Osteoblast (primary cell): ENCODE measurements around the gene FAM219B. TPM values are rescaled to one million over a fixed set of nuclear protein-coding genes. Genes with fewer than 3 reads are reported as not detected.

Source experiments
- DNase-seq: peaks from one replicate; pipeline ENCODE4 v3.0.0; 2011; ENCODE audit warnings: low spot score, mixed read lengths; ENCODE audit not compliant: insufficient read length; ENCODE audit errors: missing footprints
- H2AFZ ChIP-seq: 2 replicates; pipeline ENCODE4 v1.6.0; 2011; ENCODE audit warnings: mild to moderate bottlenecking, low read length
- H3K27ac ChIP-seq: 2 replicates; pipeline ENCODE4 v1.5.1; 2011; ENCODE audit warnings: mild to moderate bottlenecking, low read depth, low read length, moderate library complexity
- H3K27me3 ChIP-seq: 2 replicates; pipeline ENCODE4 v1.6.0; 2012; ENCODE audit warnings: mild to moderate bottlenecking, control low read depth, inconsistent platforms, low read length, moderate library complexity; ENCODE audit not compliant: insufficient read depth
- H3K36me3 ChIP-seq: 2 replicates; pipeline ENCODE4 v1.5.1; 2011; ENCODE audit warnings: mild to moderate bottlenecking, low read length, control low read depth, moderate library complexity; ENCODE audit not compliant: insufficient read depth
- H3K4me1 ChIP-seq: 2 replicates; pipeline ENCODE4 v1.5.1; 2011; ENCODE audit warnings: mild to moderate bottlenecking, low read length, control low read depth, moderate library complexity; ENCODE audit not compliant: insufficient read depth
- H3K4me2 ChIP-seq: 2 replicates; pipeline ENCODE4 v1.6.0; 2011; ENCODE audit warnings: mild to moderate bottlenecking, low read length; ENCODE audit not compliant: insufficient read depth
- H3K4me3 ChIP-seq: fragments of 200-600 bp; sonication (generic); 3 replicates; pipeline ENCODE4 v1.5.1; 2012; ENCODE audit warnings: mild to moderate bottlenecking, low read length, inconsistent platforms; ENCODE audit not compliant: insufficient read depth
- H3K79me2 ChIP-seq: 2 replicates; pipeline ENCODE4 v1.6.0; 2012; ENCODE audit warnings: mild to moderate bottlenecking, low read length, control low read depth, inconsistent platforms; ENCODE audit not compliant: insufficient read depth
- H3K9me3 ChIP-seq: 2 replicates; pipeline ENCODE4 v1.5.1; 2011; ENCODE audit warnings: low read depth, low read length, control low read depth
- H4K20me1 ChIP-seq: 2 replicates; pipeline ENCODE4 v1.6.0; 2012; ENCODE audit warnings: mild to moderate bottlenecking, low read length, control low read depth; ENCODE audit not compliant: insufficient read depth
- total RNA-seq: library from RNA; depleted of rRNA; stranded (reverse); fragments of >200 nt; gene quantifications from 2 replicates; pipeline ENCODE4 v1.2.3, GENCODE V29; 2012
- TF ChIP-seq, protein P1 (sequence below): IDR thresholded peaks from 2 replicates; pipeline ENCODE4 v1.5.1; 2011; ENCODE audit warnings: mild to moderate bottlenecking, low read depth, low read length, moderate library complexity; ENCODE audit errors: extremely low read depth

FAM219B gene
- total RNA-seq, 1 donor, result 36.6 TPM

DNA sequence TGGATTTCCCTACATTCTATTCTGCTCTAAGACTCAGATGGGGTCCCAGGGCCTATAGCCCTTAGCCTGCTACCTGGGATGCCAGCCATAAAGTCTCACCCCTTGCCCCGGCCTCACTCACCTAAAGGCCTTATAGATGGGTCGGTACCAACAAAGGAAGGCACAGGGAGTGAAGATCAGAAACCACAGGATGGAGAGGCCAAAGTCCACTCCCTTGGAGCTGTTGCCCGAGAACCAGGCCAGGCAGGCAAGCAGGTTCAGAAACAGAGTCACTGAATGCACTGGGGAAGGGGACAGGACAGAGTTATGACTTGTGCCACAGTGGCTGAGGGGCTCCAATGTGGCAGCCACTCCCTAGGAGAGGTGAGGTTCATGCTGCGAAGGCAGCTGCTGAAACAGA, 56.3 kb downstream of the FAM219B start:
- H4K20me1 ChIP-seq, result peaks cover 3% of the 10 kb centered on the region
- DNase-seq, result no peak
- peaks cover 58% of the 10 kb centered on the region for H3K36me3 ChIP-seq
- H3K9me3 ChIP-seq, result no peaks in the 10 kb centered on the region
- no peaks in the 10 kb centered on the region for H3K4me1 ChIP-seq
- H3K4me2 ChIP-seq, result no peak overlapping the region
- H3K27me3 ChIP-seq, result no peaks in the 10 kb centered on the region
- no peak overlapping the region for H3K4me3 ChIP-seq
- TF ChIP-seq, protein P1, sequence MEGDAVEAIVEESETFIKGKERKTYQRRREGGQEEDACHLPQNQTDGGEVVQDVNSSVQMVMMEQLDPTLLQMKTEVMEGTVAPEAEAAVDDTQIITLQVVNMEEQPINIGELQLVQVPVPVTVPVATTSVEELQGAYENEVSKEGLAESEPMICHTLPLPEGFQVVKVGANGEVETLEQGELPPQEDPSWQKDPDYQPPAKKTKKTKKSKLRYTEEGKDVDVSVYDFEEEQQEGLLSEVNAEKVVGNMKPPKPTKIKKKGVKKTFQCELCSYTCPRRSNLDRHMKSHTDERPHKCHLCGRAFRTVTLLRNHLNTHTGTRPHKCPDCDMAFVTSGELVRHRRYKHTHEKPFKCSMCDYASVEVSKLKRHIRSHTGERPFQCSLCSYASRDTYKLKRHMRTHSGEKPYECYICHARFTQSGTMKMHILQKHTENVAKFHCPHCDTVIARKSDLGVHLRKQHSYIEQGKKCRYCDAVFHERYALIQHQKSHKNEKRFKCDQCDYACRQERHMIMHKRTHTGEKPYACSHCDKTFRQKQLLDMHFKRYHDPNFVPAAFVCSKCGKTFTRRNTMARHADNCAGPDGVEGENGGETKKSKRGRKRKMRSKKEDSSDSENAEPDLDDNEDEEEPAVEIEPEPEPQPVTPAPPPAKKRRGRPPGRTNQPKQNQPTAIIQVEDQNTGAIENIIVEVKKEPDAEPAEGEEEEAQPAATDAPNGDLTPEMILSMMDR, result no peak
- H3K27ac ChIP-seq, result no peak overlapping the region
- peaks cover 10% of the 10 kb centered on the region for H3K79me2 ChIP-seq
- H2AFZ ChIP-seq, result no peak overlapping the region

Other genes starting within 250 kb of the FAM219B start
- 9.8 and 11.2 TPM in 2 replicates for gene EDC3, start 210.8 kb downstream of the FAM219B start, total RNA-seq
- 0.36 TPM in 1 of 2 replicates, not detected in the other for gene CYP1A1, start 181.3 kb downstream of the FAM219B start, total RNA-seq
- not detected in 2 replicates for gene CYP1A2, start 158.0 kb downstream of the FAM219B start, total RNA-seq
- gene CSK, start 124.8 kb downstream of the FAM219B start, total RNA-seq, result 30.6 and 31.5 TPM in 2 replicates
- gene LMAN1L, start 94.0 kb downstream of the FAM219B start, total RNA-seq, result under 0.01 TPM in 1 of 2 replicates, not detected in the other
- not detected in 2 replicates for gene CPLX3, start 80.2 kb downstream of the FAM219B start, total RNA-seq
- gene ULK3, start 63.7 kb downstream of the FAM219B start, total RNA-seq, result 19.4 and 21.4 TPM in 2 replicates
- 23.9 and 28.3 TPM in 2 replicates for gene SCAMP2, start 33.5 kb downstream of the FAM219B start, total RNA-seq
- gene MPI, start 16.8 kb downstream of the FAM219B start, total RNA-seq, result 33.9 and 54.3 TPM in 2 replicates
- gene COX5A, start 31.2 kb upstream of the FAM219B start, total RNA-seq, result 27.1 and 38.9 TPM in 2 replicates
- 6.2 and 6.9 TPM in 2 replicates for gene RPP25, start 49.9 kb upstream of the FAM219B start, total RNA-seq
- 0.88 and 1.8 TPM in 2 replicates for gene SCAMP5, start 88.7 kb upstream of the FAM219B start, total RNA-seq
- 5.6 and 6.5 TPM in 2 replicates for gene PPCDC, start 116.7 kb upstream of the FAM219B start, total RNA-seq